Mesendoderm (in vitro differentiated cells): Measurements from ENCODE around the gene PRKAR2B.
A peak's percentile ranks its signal among the peaks of the same experiment; 100 is the strongest.

Experiments used
- DNase-seq: peaks from one replicate; pipeline ENCODE4 v3.0.0; 2013
- H2AK5ac ChIP-seq: 2 replicates; pipeline ENCODE4 v1.6.1; 2013; ENCODE audit warnings: low read length, inconsistent platforms
- H2BK120ac ChIP-seq: 2 replicates; pipeline ENCODE4 v1.6.1; 2013; ENCODE audit warnings: low read depth, mild to moderate bottlenecking, low read length, moderate library complexity, mixed read lengths
- H2BK15ac ChIP-seq: replicated peaks from 2 replicates; pipeline ENCODE4 v1.6.1; 2013; ENCODE audit warnings: low read depth, mild to moderate bottlenecking, moderate library complexity
- H2BK5ac ChIP-seq: 2 replicates; pipeline ENCODE4 v1.6.1; 2013; ENCODE audit warnings: low read length, inconsistent platforms
- H3K18ac ChIP-seq: 2 replicates; pipeline ENCODE4 v1.6.1; 2013; ENCODE audit warnings: mild to moderate bottlenecking, low read length, mixed read lengths
- H3K23ac ChIP-seq: one replicate; pipeline ENCODE4 v1.6.1; 2013; ENCODE audit warnings: low read length
- H3K27ac ChIP-seq: 2 replicates; pipeline ENCODE4 v1.5.1; 2013; ENCODE audit warnings: low read depth, mild to moderate bottlenecking, inconsistent platforms, low read length, moderate library complexity
- H3K27me3 ChIP-seq: 2 replicates; pipeline ENCODE4 v1.6.1; 2013; ENCODE audit warnings: low read length, control low read depth, mild to moderate bottlenecking, inconsistent platforms; ENCODE audit not compliant: insufficient read depth, poor library complexity
- H3K36me3 ChIP-seq: 2 replicates; pipeline ENCODE4 v1.6.1; 2013; ENCODE audit warnings: low read length, inconsistent platforms; ENCODE audit not compliant: control insufficient read depth, insufficient read depth
- H3K4ac ChIP-seq: one replicate; pipeline ENCODE4 v1.6.1; 2013; ENCODE audit warnings: low read depth, mild to moderate bottlenecking, low read length, moderate library complexity
- H3K4me1 ChIP-seq: 2 replicates; pipeline ENCODE4 v1.6.1; 2013; ENCODE audit warnings: low read depth, low read length, inconsistent platforms; ENCODE audit not compliant: control insufficient read depth
- H3K4me2 ChIP-seq: 2 replicates; pipeline ENCODE4 v1.6.1; 2013; ENCODE audit warnings: low read length
- H3K4me3 ChIP-seq: 2 replicates; pipeline ENCODE4 v1.5.1; 2013; ENCODE audit warnings: mild to moderate bottlenecking, low read length
- H3K56ac ChIP-seq: one replicate; pipeline ENCODE4 v1.6.1; 2013; ENCODE audit warnings: low read length
- H3K79me1 ChIP-seq: 2 replicates; pipeline ENCODE4 v1.6.1; 2013; ENCODE audit warnings: low read length, inconsistent platforms
- H3K79me2 ChIP-seq: 2 replicates; pipeline ENCODE4 v1.6.1; 2013; ENCODE audit warnings: mild to moderate bottlenecking, low read length; ENCODE audit not compliant: control insufficient read depth, insufficient read depth
- H3K9ac ChIP-seq: 2 replicates; pipeline ENCODE4 v1.6.1; 2013; ENCODE audit warnings: low read length, inconsistent platforms
- H4K5ac ChIP-seq: one replicate; pipeline ENCODE4 v1.6.1; 2013; ENCODE audit warnings: low read length
- H4K8ac ChIP-seq: one replicate; pipeline ENCODE4 v1.6.1; 2013; ENCODE audit warnings: low read depth, mild to moderate bottlenecking, control low read depth, low read length, moderate library complexity
- WGBS: extraction: QIAGEN DNeasy Blood & Tissue Kit; methylation state at CpG from one replicate; pipeline ENCODE4 v1.1.7; 2013; ENCODE audit warnings: low lambda C conversion rate, missing lambda C conversion rate; ENCODE audit not compliant: insufficient coverage; ENCODE audit errors: extremely low coverage; 5-methylcytosine and 5-hydroxymethylcytosine counted together

PRKAR2B gene

DNA sequence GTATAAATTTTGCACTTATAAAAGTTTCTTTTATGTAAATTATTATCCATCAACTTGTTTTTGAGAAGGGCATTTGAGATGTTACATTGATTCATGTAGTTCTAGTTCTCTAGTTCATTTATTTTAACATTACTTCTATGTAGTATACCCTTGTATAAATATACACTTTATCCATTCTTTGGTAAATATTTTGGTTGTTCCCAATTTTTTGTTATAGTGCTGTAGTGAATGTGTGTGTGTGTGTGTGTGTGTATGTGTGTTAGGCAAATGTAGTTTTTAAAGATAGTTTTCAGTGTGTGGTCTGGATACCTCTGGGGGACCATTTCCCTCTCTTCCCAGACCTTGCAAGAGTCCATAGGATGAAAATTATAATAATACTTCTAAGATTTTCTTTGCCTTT, 15.0 kb downstream of the PRKAR2B start:
- Histone ChIP-seq H2BK120ac (no peak overlapping the region), H3K4me2 (no peak overlapping the region), H3K27me3 (no peaks in the 10 kb centered on the region), H3K4me1 (no peaks in the 10 kb centered on the region), H3K4me3 (no peak overlapping the region), H4K8ac (no peak overlapping the region), H3K4ac (no peak overlapping the region), H2AK5ac (no peak overlapping the region), H3K23ac (no peak overlapping the region), H2BK5ac (no peak overlapping the region), H2BK15ac (no peak overlapping the region), H3K36me3 (no peaks in the 10 kb centered on the region), H3K27ac (no peak overlapping the region), H3K79me2 (no peaks in the 10 kb centered on the region), H3K79me1 (no peaks in the 10 kb centered on the region), H3K18ac (no peak overlapping the region), H4K5ac (no peak overlapping the region), H3K56ac (no peak overlapping the region), H3K9ac (no peak overlapping the region)
- no peak for DNase-seq

DNA sequence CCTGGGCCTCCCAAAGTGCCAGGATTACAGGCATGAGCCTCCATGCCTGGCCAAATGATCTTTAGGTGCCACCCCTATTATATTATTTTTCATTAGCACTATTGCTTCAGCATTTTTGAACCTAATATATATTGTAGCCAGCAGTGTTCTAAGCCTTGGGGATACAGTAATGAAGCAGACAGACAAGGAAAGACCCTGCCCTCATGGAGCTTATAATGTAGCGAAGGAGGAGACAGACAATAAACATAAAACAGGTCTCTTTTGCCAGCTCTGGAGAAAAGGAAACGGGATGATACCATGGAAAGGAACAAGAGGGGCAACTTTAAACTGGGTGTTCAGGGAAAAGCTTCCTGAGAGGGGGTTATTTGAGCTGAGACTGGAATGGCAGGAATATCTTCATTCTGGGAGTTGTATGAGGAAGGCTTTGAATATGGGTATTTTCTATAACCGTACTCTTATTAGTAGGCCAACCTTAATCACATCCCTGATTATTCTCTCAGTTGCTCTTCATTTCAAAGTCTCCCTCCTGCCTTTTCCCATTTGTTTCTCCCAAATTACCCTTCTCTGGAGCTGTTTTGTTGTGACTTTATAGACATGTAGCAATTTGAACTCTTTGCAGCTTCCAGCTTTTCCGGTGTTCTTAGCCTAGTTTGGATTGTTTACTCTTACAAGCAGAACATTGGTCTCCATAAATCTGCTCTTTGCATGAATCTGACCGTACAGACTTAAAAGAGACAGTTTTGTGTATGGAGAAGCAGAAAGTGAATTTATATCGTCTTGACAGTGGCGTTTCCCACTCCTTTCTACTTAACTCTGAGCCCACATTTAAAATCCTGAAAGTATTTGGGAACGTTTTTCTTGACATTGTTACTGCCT, 19.0 kb downstream of the PRKAR2B start:
- no peak overlapping the region for H3K9ac ChIP-seq
- peaks cover 2% of the 10 kb centered on the region for H3K4me1 ChIP-seq
- H3K23ac ChIP-seq, result no peak overlapping the region
- H3K4me2 ChIP-seq, result no peak overlapping the region
- H4K8ac ChIP-seq, result no peak overlapping the region
- no peak overlapping the region for H2BK15ac ChIP-seq
- no peak overlapping the region for H4K5ac ChIP-seq
- H3K56ac ChIP-seq, result no peak overlapping the region
- no peaks in the 10 kb centered on the region for H3K79me2 ChIP-seq
- H3K79me1 ChIP-seq, result no peaks in the 10 kb centered on the region
- no peak for DNase-seq
- no peak overlapping the region for H2AK5ac ChIP-seq
- H2BK5ac ChIP-seq, result no peak overlapping the region
- no peak overlapping the region for H3K4me3 ChIP-seq
- no peak overlapping the region for H3K18ac ChIP-seq
- no CpG with 5 or more reads among the region's 8 CpGs for WGBS
- no peaks in the 10 kb centered on the region for H3K36me3 ChIP-seq
- no peak overlapping the region for H3K27ac ChIP-seq
- H3K27me3 ChIP-seq, result no peaks in the 10 kb centered on the region
- H3K4ac ChIP-seq, result no peak overlapping the region
- H2BK120ac ChIP-seq, result no peak overlapping the region

DNA sequence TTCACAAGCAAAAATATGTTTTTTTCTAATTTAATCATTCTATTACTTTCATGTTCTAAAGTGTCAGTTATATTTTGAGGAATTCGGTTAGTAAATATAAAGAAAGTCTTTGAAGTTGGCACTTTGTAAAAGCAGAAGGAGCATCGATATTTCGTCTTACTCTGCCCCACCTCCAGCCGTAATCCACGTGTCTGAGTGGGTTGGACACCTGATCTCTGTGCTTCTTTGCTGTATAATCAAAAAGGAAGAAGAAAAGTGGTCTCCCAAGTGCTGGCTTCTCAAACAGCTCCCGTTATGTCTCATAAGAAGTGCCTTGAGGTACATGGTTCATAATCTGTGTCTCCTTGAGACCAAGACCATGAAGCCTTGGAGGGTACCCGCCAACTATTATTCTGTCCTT, 19.8 kb downstream of the PRKAR2B start:
- DNase-seq, result no peak

DNA sequence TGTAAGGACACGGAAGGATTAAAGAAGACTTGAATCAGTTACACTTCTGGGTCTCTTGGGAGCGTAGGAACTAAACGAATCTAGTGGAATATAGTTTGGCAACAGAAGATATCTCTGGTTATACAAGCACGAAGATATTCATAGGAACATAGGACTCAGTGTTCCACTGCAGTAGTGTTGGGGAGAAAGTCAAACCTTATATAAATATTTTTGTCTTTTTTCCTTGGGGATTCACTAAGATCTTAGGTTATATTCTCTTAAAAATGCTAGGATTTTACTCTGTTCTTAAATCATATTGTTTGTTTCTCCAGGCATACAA, 21.4 kb downstream of the PRKAR2B start:
- Histone ChIP-seq H2BK15ac (no peak overlapping the region), H3K23ac (no peak overlapping the region), H2AK5ac (no peak overlapping the region), H3K56ac (no peak overlapping the region), H4K8ac (no peak overlapping the region), H2BK5ac (no peak overlapping the region), H3K18ac (no peak overlapping the region), H4K5ac (no peak overlapping the region), H3K79me2 (no peaks in the 10 kb centered on the region), H3K4me2 (no peak overlapping the region), H3K79me1 (no peaks in the 10 kb centered on the region), H3K4ac (no peak overlapping the region), H3K27ac (no peak overlapping the region), H3K9ac (no peak overlapping the region), H3K4me1 (peaks cover 2% of the 10 kb centered on the region), H3K36me3 (no peaks in the 10 kb centered on the region), H2BK120ac (no peak overlapping the region), H3K27me3 (no peaks in the 10 kb centered on the region), H3K4me3 (no peak overlapping the region)
- DNase-seq, result no peak
- no CpG with 5 or more reads among the region's 4 CpGs for WGBS

More for the DNA sequence above, 19.8 kb downstream of the PRKAR2B start:
- Histone ChIP-seq H3K27me3 (no peaks in the 10 kb centered on the region), H3K23ac (no peak overlapping the region), H3K27ac (no peak overlapping the region), H3K79me1 (no peaks in the 10 kb centered on the region), H3K4ac (no peak overlapping the region), H3K9ac (no peak overlapping the region), H4K5ac (no peak overlapping the region), H3K4me3 (no peak overlapping the region), H4K8ac (no peak overlapping the region), H3K4me1 (peaks cover 2% of the 10 kb centered on the region), H3K56ac (no peak overlapping the region), H2AK5ac (no peak overlapping the region), H3K79me2 (no peaks in the 10 kb centered on the region), H2BK15ac (no peak overlapping the region), H2BK5ac (no peak overlapping the region), H3K4me2 (no peak overlapping the region), H3K18ac (no peak overlapping the region), H2BK120ac (no peak overlapping the region), H3K36me3 (no peaks in the 10 kb centered on the region)
- WGBS, result 100% methylated on average over 1 of the region's 7 CpGs

DNA sequence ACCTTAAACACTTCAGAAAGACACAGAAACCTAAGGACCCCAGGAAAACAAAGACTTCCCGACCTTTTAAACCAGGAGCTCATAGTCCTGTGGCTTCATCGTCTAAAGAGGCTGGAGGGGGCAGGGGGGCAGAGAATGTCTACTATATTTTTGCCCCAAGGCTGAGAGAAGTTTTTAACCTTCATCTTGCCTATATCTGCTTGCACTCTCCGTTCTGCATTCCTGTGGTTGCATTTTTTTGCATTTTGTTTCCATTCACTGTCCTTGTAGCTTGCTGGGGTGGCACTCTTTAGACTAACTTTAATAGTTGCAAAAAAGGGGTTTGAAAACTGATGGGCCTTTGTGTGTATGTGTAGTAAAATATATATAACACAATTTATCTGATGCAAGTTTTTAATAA, 23.7 kb downstream of the PRKAR2B start:
- Histone ChIP-seq H2BK15ac (no peak overlapping the region), H3K4me3 (no peak overlapping the region), H2AK5ac (no peak overlapping the region), H3K79me1 (no peaks in the 10 kb centered on the region), H3K18ac (peak overlapping the region; percentile 9), H2BK5ac (no peak overlapping the region), H3K27me3 (no peaks in the 10 kb centered on the region), H3K79me2 (no peaks in the 10 kb centered on the region), H3K4ac (no peak overlapping the region), H4K8ac (no peak overlapping the region), H3K27ac (no peak overlapping the region), H3K56ac (no peak overlapping the region), H3K4me2 (no peak overlapping the region), H2BK120ac (no peak overlapping the region), H4K5ac (no peak overlapping the region), H3K36me3 (no peaks in the 10 kb centered on the region), H3K4me1 (peaks cover 2% of the 10 kb centered on the region), H3K23ac (no peak overlapping the region), H3K9ac (no peak overlapping the region)
- DNase-seq, result no peak
- WGBS, result no CpG with 5 or more reads among the region's 3 CpGs

DNA sequence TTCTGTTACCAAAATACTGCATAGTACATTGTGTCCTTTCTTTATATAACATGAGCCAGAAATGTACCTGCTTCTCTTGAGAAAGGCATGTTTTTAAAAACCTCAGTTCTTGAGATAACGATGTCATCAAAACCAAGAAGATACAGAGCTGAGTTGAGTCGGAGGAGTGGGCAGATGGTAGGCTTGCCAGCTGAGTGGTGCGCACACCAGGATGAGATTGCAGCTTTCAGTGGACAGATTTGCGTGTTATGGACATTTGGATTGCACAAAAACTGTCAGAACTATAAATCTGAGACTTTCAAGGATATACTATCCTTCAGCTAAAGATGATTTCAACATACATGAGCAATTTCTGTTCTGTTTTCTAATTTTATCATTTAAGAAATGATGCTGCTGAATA, 25.0 kb downstream of the PRKAR2B start:
- Histone ChIP-seq H4K5ac (no peak overlapping the region), H3K36me3 (no peaks in the 10 kb centered on the region), H3K4me1 (peaks cover 2% of the 10 kb centered on the region), H3K27me3 (no peaks in the 10 kb centered on the region), H3K23ac (no peak overlapping the region), H2BK120ac (no peak overlapping the region), H3K4ac (no peak overlapping the region), H3K56ac (no peak overlapping the region), H2BK15ac (no peak overlapping the region), H3K27ac (no peak overlapping the region), H2AK5ac (no peak overlapping the region), H3K79me2 (no peaks in the 10 kb centered on the region), H2BK5ac (no peak overlapping the region), H4K8ac (no peak overlapping the region), H3K4me2 (no peak overlapping the region), H3K79me1 (no peaks in the 10 kb centered on the region), H3K18ac (no peak overlapping the region), H3K9ac (no peak overlapping the region), H3K4me3 (no peak overlapping the region)
- WGBS, result no CpG with 5 or more reads among the region's 4 CpGs
- DNase-seq, result no peak
